ENCODE data around the gene MPI.

GRCh38 chr15:74843445-74843828, 46.4 kb upstream of the MPI start:
- TF ChIP-seq SUZ12 (IDR thresholded peaks at IDR 0.05; ENCODE audit: extremely low read depth, insufficient read depth, insufficient read length) = no peak
- no peak for TF ChIP-seq ZNF274 (IDR thresholded peaks at IDR 0.05; ENCODE audit: low read depth, low read length)
